K562 (cell line): Measurements from ENCODE around the gene INTS1. TPM values are rescaled to one million over a fixed set of nuclear protein-coding genes. Genes with fewer than 3 reads are reported as not detected.

Experiments
- ATAC-seq: fragments of 200-7000 bp; cut with Tn5 transposase; 3 replicates; pipeline ENCODE4 v1.9.1; 2020; ENCODE audit warnings: moderate library complexity
- BruUV-seq: library from RNA; stranded (reverse); fragments of 400-500 nt; replicated peaks from 2 replicates; lab custom pipeline; 2021; lab: Mats Ljungman, UMichigan
- CTCF ChIA-PET: fragments of 300-600 bp; formaldehyde crosslinking; extraction: SDS; loops from one replicate; lab custom pipeline; 2021; ENCODE audit warnings: low intra/inter-chr PET ratio; lab: Yijun Ruan, JAX
- POLR2A ChIA-PET: fragments of 300-600, 350-650 bp; sonication (Branson Sonifier 250); formaldehyde crosslinking; extraction: SDS; loops from one replicate; lab custom pipeline; 2021; ENCODE audit warnings: antibody characterized with exemption, inconsistent platforms; lab: Yijun Ruan, JAX
- DNase-seq, 4 experiments: peaks; one replicate each; pipeline versions ENCODE4 v3.0.0 to v3.0.0-alpha.2; 2011 to 2018; ENCODE audit warnings: low spot score in 3 of 4, mixed read lengths in 3 of 4; ENCODE audit errors: extremely low read depth in 1 of 4
- FAIRE-seq: peaks from 2 replicates; lab custom pipeline; 2011; peaks lifted over from hg19 to GRCh38; lab: Jason Lieb, UNC
- H2AFZ ChIP-seq: 2 replicates; pipeline ENCODE4 v1.6.0; 2011; ENCODE audit warnings: low read depth, low read length, control low read depth, inconsistent platforms
- H3K27ac ChIP-seq: fragments of 200-600 bp; 3 replicates; pipeline ENCODE4 v1.8.0; 2011; ENCODE audit warnings: low read depth, mild to moderate bottlenecking, control low read depth, inconsistent platforms, low read length, moderate library complexity, mixed read lengths; ENCODE audit errors: extremely low read depth
- H3K27me3 ChIP-seq, 2 experiments: fragments of 300-600 bp in 1 of 2; 2 replicates in 1 of 2; 3 replicates in 1 of 2; pipeline versions ENCODE4 v1.6.0 to v1.8.0; 2011; ENCODE audit warnings: inconsistent platforms in 2 of 2, low read length in 2 of 2, mild to moderate bottlenecking in 1 of 2, mixed read lengths in 1 of 2, moderate library complexity in 1 of 2; ENCODE audit not compliant: control insufficient read depth in 2 of 2, insufficient read depth in 2 of 2
- H3K36me3 ChIP-seq: fragments of 300-600 bp; 3 replicates; pipeline ENCODE4 v1.8.0; 2011; ENCODE audit warnings: mild to moderate bottlenecking, low read length, inconsistent platforms; ENCODE audit not compliant: control insufficient read depth, insufficient read depth
- H3K4me1 ChIP-seq, 2 experiments: fragments of 200-600 bp in 1 of 2; replicated peaks in 1 of 2; 2 replicates in 1 of 2; 3 replicates in 1 of 2; pipeline versions ENCODE4 v1.5.1 to v1.8.0; 2011; ENCODE audit warnings: inconsistent platforms in 2 of 2, low read length in 2 of 2, mild to moderate bottlenecking in 1 of 2, mixed read lengths in 1 of 2, moderate library complexity in 1 of 2; ENCODE audit not compliant: control insufficient read depth in 2 of 2, insufficient read depth in 2 of 2
- H3K4me2 ChIP-seq: 2 replicates; pipeline ENCODE4 v1.6.1; 2011; ENCODE audit warnings: low read length, control low read depth, inconsistent platforms, mixed read lengths; ENCODE audit not compliant: insufficient read depth
- H3K4me3 ChIP-seq: fragments of 200-600 bp; sonication (generic), shearing (Covaris generic); 2 replicates; pipeline ENCODE4 v1.5.1; 2016; ENCODE audit warnings: control low read depth, inconsistent platforms
- H3K79me2 ChIP-seq: fragments of 200-600 bp; 3 replicates; pipeline ENCODE4 v1.8.0; 2011; ENCODE audit warnings: low read length, inconsistent platforms; ENCODE audit not compliant: control insufficient read depth, insufficient read depth
- H3K9ac ChIP-seq, 2 experiments: 2 replicates each; pipeline versions ENCODE4 v1.6.0 to v1.6.1; 2011; ENCODE audit warnings: low read depth in 2 of 2, low read length in 2 of 2, control low read depth in 1 of 2, inconsistent platforms in 1 of 2, mild to moderate bottlenecking in 1 of 2, mixed read lengths in 1 of 2; ENCODE audit not compliant: insufficient read depth in 1 of 2
- H3K9me1 ChIP-seq: one replicate; pipeline ENCODE4 v1.6.0; 2011; ENCODE audit warnings: inconsistent platforms, mild to moderate bottlenecking, low read length, moderate library complexity; ENCODE audit not compliant: control insufficient read depth, insufficient read depth
- H3K9me3 ChIP-seq: replicated peaks from 2 replicates; pipeline ENCODE4 v1.5.1; 2011; ENCODE audit warnings: low read depth, low read length, inconsistent platforms; ENCODE audit not compliant: control insufficient read depth, insufficient read depth
- H4K20me1 ChIP-seq: replicated peaks from 2 replicates; pipeline ENCODE4 v1.6.1; 2011; ENCODE audit warnings: low read length, inconsistent platforms, mixed read lengths; ENCODE audit not compliant: control insufficient read depth, insufficient read depth
- BHLHE40 ChIP-seq: IDR thresholded peaks from 2 replicates; pipeline ENCODE4 v1.6.1; 2011; ENCODE audit warnings: low read length, improper control_type of control experiment
- CAMTA2 ChIP-seq: fragments of 250-450 bp; sonication (Bioruptor Pico); conservative IDR thresholded peaks from 2 replicates; pipeline ENCODE4 v1.5.1; 2022
- FOXP4 ChIP-seq: sonication (generic); formaldehyde crosslinking; IDR thresholded peaks from 2 replicates; pipeline ENCODE4 v1.8.0; 2022; ENCODE audit warnings: mild to moderate bottlenecking, missing genetic modification reagents, borderline replicate concordance
- L3MBTL2 ChIP-seq: fragments of 450-650 bp; IDR thresholded peaks from 2 replicates; pipeline ENCODE4 v1.6.1; 2016; ENCODE audit warnings: mild to moderate bottlenecking, moderate library complexity
- MLX ChIP-seq, 2 experiments: fragments of 450-650 bp in 1 of 2; sonication (generic) in 1 of 2; formaldehyde crosslinking; conservative IDR thresholded peaks; 2 replicates each; pipeline versions ENCODE4 v1.4.0 to v1.8.1; 2020 to 2022; ENCODE audit warnings: mild to moderate bottlenecking in 1 of 2, missing genetic modification reagents in 1 of 2
- TARDBP ChIP-seq: fragments of 450-650 bp; IDR thresholded peaks from 2 replicates; pipeline ENCODE4 v1.6.1; 2016
- ZBTB33 ChIP-seq: sonication (generic); formaldehyde crosslinking; IDR thresholded peaks from 2 replicates; pipeline ENCODE4 v1.8.1; 2023; ENCODE audit warnings: mild to moderate bottlenecking, missing genetic modification reagents
- ZNF23 ChIP-seq: fragments of 250-450 bp; sonication (Bioruptor Pico); IDR thresholded peaks from 2 replicates; pipeline ENCODE4 v1.4.0; 2020; ENCODE audit warnings: mild to moderate bottlenecking
- ZNF79 ChIP-seq: fragments of 250-450 bp; sonication (Bioruptor Pico); IDR thresholded peaks from 2 replicates; pipeline ENCODE4 v1.4.0; 2020; ENCODE audit warnings: low read depth, mild to moderate bottlenecking, moderate library complexity
- WGBS: fragments of 100-300 bp; shearing (Covaris generic); methylation state at CpG from one replicate; pipeline ENCODE4 v1.1.6; 2016; ENCODE audit warnings: low coverage, mixed read lengths; ENCODE audit not compliant: insufficient coverage; ENCODE audit errors: missing lambda C conversion rate; 5-methylcytosine and 5-hydroxymethylcytosine counted together
- in situ Hi-C: fragments of 300-500 bp; cut with MboI; formaldehyde crosslinking; loops from 4 replicates; pipeline ENCODE4 v1.15.0; 2018; ENCODE audit warnings: inconsistent platforms, mixed read lengths
- intact Hi-C: fragments of 100-400 bp; cut with micrococcal nuclease; formaldehyde crosslinking; loops from 2 replicates; pipeline ENCODE4 v1.14.2; 2022
- polyA plus RNA-seq, 8 experiments: library from polyadenylated mRNA; depleted of rRNA in 4 of 8; stranded (reverse) in 5 of 8; unstranded in 3 of 8; fragments of >200 nt; fragmentation: Nextera tagmentation in 2 of 8; fragmentation: Illumina TruSeq in 1 of 8; extraction: Ambion mirVana in 2 of 8; extraction: Trizol in 1 of 8; gene quantifications; 2 replicates each; pipeline versions ENCODE4 v1.2.1 to v1.2.3, GENCODE V29; 2011 to 2014; ENCODE audit warnings: inconsistent platforms in 1 of 8, missing spikeins in 1 of 8
- total RNA-seq, 7 experiments: library from RNA; depleted of rRNA in 6 of 7; stranded (reverse); fragments of >200 nt in 6 of 7; fragmentation: Illumina TruSeq in 2 of 7; extraction: Trizol in 2 of 7; gene quantifications; 2 replicates each; pipeline versions ENCODE4 v1.2.1 to v1.2.3, GENCODE V29; 2011 to 2021; ENCODE audit warnings: low replicate concordance in 1 of 7

Gene INTS1
- total and polyA plus RNA-seq, 9 of the 15 experiments (the other 6 are each of a cell fraction or from before 2014, with no cell fraction given): 0.34 to 119 (median 18.5) TPM

- 32% methylated on average over 8 of the region's 22 CpGs for whole genome bisulfite sequencing
- POLR2A ChIA-PET: no interaction called here
- Histone ChIP-seq H3K4me1 (peaks cover 6 to 63% of the 10 kb centered on the region in 2 experiments; a peak in 3 of 5 replicates), H3K9ac (peak overlapping the region in 1 of 2 experiments; percentile 77; a peak in 1 of 4 replicates), H3K36me3 (peaks cover 24% of the 10 kb centered on the region; the same call in 1 of the 3 replicates), H2AFZ (no peak overlapping the region), H3K9me1 (peaks cover 3% of the 10 kb centered on the region), H3K79me2 (no peaks in the 10 kb centered on the region), H3K9me3 (no peaks in the 10 kb centered on the region), H4K20me1 (peaks cover 12% of the 10 kb centered on the region; the same call in 1 of the 2 replicates), H3K4me2 (no peak overlapping the region), H3K27ac (no peak overlapping the region), H3K27me3 (no peaks in the 10 kb centered on the region), H3K4me3 (no peak overlapping the region)
- DNase-seq (no peak), FAIRE-seq (no peak), ATAC-seq (peak; percentile 11)
- BruUV-seq: no TSS peak
- in situ Hi-C loops (loop anchor here (5.0 kb wide), 1 partner anchor 35 kb away; no protein-coding TSS in a partner anchor), intact Hi-C loops (loop anchor here (2.0 kb wide), 1 partner anchor 43 kb away; no protein-coding TSS in a partner anchor)
- CTCF ChIA-PET: interaction anchor here (0.6 to 2.2 kb wide), 4 partner anchors 206 to 438 kb away, joined by 3 to 13 read pairs (median 5); no protein-coding TSS in a partner anchor
- TF ChIP-seq CAMTA2 (CRISPR knock-in tag) (no peak), BHLHE40 (peak; percentile 62)
Measured at GRCh38 chr7:1431634-1432380, 72.4 kb downstream of the INTS1 start.

GRCh38 chr7:1431226-1431625 lies 73.0 kb downstream of the INTS1 start:
- Histone ChIP-seq H3K4me2 (no peak overlapping the region), H3K27ac (no peak overlapping the region), H3K36me3 (peaks cover 18% of the 10 kb centered on the region; the same call in 1 of the 3 replicates), H3K27me3 (no peaks in the 10 kb centered on the region), H3K9me1 (peaks cover 3% of the 10 kb centered on the region), H3K4me3 (no peak overlapping the region), H3K79me2 (no peaks in the 10 kb centered on the region), H3K9ac (no peak overlapping the region), H3K4me1 (peaks cover 6 to 63% of the 10 kb centered on the region in 2 experiments; a peak in 3 of 5 replicates), H4K20me1 (peaks cover 12% of the 10 kb centered on the region; the same call in 1 of the 2 replicates), H3K9me3 (no peaks in the 10 kb centered on the region), H2AFZ (no peak overlapping the region)
- ChIA-PET CTCF (interaction anchor here (2.2 kb wide), 1 partner anchor 206 kb away, joined by 13 read pairs; no protein-coding TSS in a partner anchor), POLR2A (no interaction called here)
- intact Hi-C loops (no loop called here), in situ Hi-C loops (loop anchor here (5.0 kb wide), 1 partner anchor 36 kb away; no protein-coding TSS in a partner anchor)
- no TSS peak for BruUV-seq
- ATAC-seq: peak; percentile 25
- DNase-seq: no peak
- 67% methylated on average over 10 of the region's 10 CpGs for WGBS
- FAIRE-seq: no peak
- TF ChIP-seq TARDBP (no peak), ZNF79 (CRISPR knock-in tag) (no peak), ZNF23 (CRISPR knock-in tag) (no peak), L3MBTL2 (no peak), MLX (CRISPR knock-in tag; conservative IDR thresholded peaks at IDR 0.05) (no peak), FOXP4 (CRISPR knock-in tag) (no peak), ZBTB33 (CRISPR knock-in tag) (no peak)
